Posterior cingulate gyrus (tissue), 11 donors: ENCODE results near the gene CDKL1.
"Not testable (repeated sequence)": the region's sequence is repeated elsewhere in the genome, so short reads cannot be mapped to it uniquely, and the experiment has no call there.

Experiments
- DNase-seq, 10 donors: peaks; one replicate each; pipeline versions ENCODE4 v3.0.0 to v3.0.0-alpha.2; 2020 to 2021; ENCODE audit warnings: mixed read lengths in 3 of 10
- intact Hi-C: fragments of 100-400 bp; cut with DNase I; formaldehyde crosslinking; loops from one replicate; pipeline ENCODE4 v1.15.1; 2023

The CDKL1 gene

DNA sequence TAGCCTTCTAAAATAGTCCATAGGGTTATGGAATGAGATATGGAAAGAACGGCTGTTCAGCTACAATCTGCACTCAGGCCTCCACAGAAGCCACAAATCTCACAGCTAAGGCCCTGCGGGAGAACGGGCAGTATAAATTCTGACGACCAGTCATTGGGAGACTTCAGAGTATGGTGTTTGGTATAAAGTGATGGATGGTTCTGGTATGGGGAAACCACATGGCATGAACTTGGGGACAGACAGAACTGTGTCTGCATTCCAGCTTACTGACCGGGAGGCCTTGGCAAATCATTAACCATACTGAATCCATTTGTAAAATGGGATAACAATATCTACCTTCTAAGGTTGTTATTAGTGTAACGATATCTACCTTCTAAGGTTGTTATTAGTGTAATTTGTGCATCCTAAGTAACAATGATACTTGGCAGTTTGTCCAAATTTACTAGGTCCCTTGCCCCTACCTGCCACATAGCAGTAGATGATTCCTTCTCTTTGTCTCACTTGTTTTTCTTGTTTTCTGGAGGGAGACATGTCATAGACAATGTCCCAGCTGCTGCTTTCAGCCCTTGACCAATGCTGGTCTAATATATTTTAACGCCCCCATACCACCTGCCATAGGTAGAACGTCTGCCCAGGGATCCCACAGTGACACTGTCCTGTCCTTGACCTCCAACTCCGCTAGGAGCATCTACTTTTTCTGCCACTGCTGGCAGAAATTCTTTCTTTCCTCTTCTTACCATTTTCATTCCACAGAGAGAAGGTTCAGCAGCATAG is 6.8 kb downstream of the CDKL1 start:
- no peak for DNase-seq
- intact Hi-C loops: no loop called here

DNA sequence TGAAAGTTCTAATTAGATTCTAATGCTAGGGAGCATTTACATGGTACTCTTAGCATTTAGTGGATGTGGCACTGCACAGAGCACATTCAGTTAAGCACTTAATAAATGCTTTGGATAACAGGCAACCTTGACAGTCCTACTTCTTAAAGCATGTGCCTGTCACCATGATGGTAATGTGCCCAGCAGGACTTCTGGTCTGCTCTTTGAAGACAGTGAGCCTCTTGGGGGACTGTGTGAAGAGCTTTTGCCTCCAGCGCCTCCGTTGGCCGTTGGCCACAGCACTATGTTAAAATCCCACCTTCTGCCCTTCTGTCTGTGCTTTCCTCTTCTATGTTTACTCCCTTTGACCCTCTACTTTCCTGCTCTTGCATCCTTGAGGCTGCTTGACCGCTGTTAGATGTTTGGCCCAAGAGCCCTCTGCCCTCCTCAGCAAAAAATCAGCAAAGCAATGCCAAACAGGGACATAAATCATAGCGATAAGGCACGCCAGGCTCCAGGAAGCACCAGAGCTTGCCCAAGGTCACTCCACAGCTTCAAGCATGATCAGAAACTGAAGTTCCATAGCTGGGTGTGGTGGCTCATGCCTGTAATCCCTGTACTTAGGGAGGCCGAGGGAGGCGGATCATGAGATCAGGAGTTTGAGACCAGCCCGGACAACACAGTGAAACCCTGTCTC is 8.3 kb downstream of the CDKL1 start:
- intact Hi-C loops: no loop called here
- no peak for DNase-seq

DNA sequence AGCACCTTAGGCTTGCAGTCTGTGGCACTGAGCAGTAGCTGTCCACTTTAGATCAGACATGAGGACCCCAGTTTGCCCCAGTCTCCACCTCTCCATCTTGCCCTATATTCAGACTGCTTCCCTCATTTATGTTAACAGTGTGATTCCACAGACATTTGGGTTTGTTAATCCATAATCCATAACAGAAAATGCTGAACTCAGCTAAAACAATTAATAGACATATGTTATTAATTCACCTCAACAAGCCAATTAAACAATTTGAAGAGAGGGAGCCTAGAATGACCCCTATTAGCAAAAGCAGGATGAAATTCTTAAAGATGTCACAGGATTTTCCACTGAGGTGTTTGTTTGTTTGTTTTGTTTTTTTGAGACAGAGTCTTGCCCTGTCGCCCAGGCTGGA is 9.1 kb downstream of the CDKL1 start:
- no peak for DNase-seq
- intact Hi-C loops: no loop called here

DNA sequence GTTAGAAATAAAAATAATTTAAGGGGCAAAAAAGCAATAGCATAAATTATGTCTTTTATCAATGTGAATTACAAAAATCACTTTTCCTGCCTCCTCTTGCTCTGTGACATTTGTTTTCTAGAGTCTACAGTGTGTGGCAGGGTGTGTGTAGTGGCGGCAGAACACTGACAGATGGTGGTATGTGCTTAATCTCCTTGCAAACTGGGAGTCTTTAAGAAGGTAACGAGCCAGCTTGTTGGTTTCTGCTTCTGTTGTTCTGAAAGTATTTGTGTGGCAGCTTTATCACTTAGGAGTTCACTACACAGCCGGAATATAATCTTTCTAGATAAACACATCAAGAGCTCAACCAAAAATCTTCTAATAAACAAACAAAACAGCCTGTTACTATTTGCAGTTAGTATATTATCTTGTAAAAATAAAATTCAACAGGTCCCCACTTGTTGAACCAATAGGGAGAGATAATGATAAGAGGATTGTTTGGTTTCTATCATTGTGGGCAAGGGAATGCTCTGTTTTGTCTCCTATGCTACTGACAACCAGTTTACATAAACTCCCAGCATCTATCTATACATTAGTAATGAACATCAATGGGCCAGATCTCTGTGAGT is 13.0 kb downstream of the CDKL1 start:
- DNase-seq: no peak
- intact Hi-C loops: no loop called here

DNA sequence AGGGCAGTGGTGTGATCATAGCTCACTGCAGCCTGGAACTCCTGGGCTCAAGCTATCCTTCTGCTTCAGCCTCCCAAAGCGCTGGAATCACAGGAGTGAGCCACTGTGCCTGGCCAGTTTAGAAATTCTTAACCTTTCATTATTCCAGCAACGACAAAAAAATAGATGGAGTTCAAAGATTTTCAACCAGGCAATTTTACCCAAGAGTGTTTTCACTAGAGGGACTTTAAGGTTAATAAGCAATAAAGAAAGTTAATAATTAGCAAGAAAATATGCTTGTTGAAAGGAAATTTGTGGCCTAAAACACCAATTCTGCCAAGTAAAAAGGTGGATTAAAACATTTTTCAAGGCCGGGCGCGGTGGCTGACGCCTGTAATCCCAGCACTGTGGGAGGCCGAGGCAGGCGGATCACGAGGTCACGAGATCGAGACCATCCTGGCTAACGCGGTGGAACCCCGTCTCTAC is 14.8 kb downstream of the CDKL1 start:
- intact Hi-C loops: no loop called here

DNA sequence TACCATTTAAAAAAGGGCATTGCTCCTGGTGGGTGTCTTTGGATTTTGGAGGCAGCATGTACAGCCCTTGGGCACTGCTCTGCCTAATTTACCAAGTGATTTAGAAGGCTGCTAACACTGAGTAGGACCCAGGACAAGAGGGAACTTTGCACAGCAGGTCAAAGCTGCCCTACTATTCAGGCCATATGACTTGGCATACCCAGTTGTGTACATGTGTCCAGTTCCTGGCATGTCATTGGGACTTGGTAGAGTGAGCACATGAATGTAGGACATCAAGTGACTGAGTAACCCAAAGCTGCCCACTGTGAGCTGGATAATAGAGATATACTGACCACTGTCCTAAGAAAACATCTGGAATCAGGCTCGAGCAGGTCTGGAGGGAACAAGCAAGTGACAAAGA is 15.7 kb downstream of the CDKL1 start:
- DNase-seq: no peak
- intact Hi-C loops: no loop called here

More for the DNA sequence above, 14.8 kb downstream of the CDKL1 start:
- DNase-seq: no peak

DNA sequence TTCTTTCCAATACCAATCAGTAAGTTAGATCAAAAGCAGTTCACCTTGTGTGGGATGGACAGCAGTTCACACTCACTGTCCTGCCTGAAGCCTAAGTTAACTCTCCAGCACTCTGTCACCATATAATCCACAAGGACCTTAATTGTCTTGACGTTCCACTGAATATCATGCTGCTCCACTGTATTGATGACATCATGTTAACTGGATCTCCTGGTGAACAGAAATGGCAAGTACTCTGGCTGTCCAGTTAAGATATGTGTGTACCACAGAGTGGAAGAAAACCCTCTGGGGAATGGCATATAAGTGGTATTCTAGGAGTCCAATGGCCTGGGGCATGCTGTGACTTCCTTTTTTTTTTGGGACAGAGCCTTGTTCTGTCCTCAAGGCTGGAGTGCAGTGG is 16.2 kb downstream of the CDKL1 start:
- intact Hi-C loops: no loop called here
- no peak for DNase-seq

DNA sequence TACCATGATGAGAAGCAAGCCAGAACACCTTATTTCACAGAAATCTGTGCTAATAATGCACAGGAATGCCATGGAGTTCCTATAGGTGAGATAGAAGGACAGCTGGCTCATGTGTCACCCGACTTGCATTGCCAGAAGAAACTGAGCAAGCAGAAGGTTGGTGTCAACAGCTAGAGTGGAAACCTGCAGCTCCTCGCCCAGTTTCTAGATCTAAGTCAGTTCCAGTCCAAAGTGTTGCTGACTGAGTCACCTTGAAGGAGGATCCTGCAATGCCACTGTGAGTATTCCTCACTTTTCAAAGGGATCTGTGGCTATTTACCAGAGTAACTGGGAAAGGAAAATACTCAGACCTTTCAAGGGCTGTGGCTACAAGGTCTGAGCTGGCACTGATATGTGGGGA is 17.1 kb downstream of the CDKL1 start:
- DNase-seq: no peak
- intact Hi-C loops: no loop called here

DNA sequence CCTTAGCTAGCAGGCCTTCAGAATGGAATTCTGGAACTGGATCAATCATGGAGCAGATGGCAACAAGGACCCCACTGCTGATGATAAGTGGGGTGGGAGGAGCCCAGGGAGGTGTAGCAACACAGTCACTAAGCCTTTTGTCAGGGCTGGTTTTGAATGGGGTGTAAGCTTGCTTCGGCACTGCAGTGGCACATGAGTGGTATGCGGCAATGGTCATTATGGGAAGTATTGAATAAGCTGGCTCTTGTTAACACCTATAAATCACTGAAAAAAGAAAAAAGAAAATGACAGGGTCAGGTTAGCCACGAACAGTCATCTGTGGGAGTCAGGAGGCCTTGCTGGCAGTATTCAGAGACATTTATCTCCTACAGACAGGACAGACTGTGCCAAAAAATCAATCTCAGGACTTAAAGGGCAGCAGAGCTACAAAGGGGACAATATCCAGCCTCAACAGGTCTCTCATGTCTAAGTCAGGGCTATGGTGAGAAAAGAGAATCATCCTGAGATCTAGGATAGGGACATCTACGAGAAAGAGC is 19.1 kb downstream of the CDKL1 start:
- DNase-seq: no peak
- intact Hi-C loops: no loop called here

DNA sequence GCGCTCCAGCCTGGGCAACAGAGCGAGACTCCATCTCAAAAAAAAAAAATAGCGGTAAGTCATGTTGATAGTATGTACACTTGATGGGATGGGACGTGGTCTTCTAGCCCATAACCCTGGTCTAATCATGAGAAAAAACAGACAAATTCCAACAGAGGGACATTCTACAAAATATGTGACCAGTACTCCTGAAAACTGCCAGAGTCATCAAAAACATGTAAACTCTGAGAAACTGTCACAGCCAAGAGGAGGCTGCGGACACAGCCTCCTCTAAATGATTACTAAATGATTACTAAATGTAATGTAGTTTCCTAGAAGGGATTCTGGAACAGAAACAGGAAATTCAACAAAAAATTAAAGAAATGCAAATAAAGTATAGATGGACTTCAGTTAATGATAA is 20.9 kb downstream of the CDKL1 start:
- intact Hi-C loops: no loop called here
- DNase-seq: no peak

DNA sequence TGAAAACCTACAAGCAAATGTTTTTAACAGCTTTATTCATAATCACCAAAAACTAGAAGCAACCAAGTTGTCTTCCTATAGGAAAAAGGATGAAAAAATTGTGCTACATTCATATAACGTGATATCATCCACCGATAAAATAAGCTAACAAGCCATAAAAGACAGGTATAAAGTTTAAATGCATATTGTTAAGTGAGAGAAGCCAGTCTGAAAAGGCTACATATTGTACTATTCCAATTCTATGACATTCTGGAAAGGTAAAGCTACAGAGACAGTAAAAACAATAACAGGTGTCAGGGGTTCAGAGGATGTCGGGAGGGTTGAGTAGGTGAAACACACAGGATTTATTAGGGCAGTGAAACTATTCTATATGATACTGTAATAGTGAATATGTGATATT is 22.7 kb downstream of the CDKL1 start:
- DNase-seq: no peak
- intact Hi-C loops: no loop called here

DNA sequence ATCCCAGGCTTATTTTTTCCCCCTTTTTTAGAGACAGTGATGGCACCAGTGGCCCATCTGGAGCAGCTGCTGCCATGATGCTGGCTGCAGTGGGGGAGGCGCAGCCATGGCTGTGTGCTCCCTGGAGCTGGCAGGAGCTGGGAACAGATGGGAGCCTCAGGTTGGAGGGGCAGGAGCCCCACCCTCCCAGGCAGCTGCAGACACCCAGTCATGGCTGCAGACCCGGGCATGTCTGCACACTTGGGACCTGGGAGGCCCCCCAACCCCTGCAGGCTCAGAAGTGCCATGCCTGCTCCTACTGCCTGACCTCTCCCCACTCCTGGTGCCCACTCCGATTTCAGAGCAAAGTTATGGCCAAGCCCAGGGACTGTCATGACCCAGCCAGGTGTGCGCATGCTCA is 25.1 kb downstream of the CDKL1 start:
- no peak for DNase-seq
- intact Hi-C loops: no loop called here

DNA sequence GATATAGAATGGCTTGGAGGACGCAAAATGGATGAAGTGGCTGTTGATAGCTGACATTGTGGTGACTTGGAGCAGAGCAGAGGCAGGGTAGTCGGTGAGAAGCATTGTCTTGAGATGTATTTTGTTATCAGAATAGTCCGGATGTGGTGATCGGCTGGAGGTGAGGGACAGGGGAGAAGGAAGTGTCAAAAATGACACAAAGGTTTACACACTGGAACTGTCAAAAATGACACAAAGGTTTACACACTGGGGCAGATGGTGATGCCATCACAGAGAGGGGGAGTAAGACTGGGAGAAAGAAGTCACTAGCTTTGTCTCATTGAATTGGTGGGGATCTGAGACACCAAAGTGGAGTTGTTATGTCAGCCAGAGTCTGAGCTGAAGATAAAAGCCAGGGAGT is 30.1 kb downstream of the CDKL1 start:
- no peak for DNase-seq
- intact Hi-C loops: no loop called here

DNA sequence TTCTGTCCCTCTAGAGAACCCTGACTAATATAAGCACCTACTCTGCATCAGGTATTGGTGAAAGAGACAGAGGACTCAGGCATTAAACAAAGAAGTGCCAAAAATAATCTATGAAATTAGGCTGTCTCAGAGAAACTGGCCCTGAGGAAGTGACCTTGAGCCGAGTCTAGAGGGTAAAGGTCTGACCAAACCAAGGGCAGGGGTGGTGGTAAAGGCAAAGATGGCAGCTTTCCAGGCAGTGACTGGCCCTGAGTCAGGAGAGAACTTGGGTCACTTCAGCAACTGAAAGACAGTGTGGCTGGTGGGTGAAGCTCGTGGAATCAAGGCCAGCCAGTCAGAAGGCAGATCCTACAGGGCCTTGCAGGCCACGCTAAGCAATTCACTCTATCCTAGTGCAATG is 30.6 kb downstream of the CDKL1 start:
- intact Hi-C loops: no loop called here
- no peak for DNase-seq

DNA sequence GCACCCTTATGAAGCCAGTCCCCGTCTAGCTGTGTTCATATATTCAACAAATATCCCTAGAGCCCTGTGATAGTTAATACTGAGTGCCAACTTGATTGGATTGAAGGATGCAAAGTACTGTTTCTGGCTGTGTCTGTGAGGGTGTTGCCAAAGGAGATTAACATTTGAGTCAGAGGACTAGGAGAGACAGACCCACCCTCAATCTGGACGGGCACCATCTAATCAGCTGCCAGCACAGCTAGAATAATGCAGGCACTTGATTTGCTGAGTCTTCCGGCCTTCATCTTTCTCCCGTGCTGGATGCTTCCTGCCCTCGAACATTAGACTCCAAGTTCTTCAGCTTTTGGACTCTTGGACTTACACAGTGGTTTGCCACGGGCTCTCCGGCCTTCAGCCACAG is 31.1 kb downstream of the CDKL1 start:
- intact Hi-C loops, DNase-seq: not testable (repeated sequence)

DNA sequence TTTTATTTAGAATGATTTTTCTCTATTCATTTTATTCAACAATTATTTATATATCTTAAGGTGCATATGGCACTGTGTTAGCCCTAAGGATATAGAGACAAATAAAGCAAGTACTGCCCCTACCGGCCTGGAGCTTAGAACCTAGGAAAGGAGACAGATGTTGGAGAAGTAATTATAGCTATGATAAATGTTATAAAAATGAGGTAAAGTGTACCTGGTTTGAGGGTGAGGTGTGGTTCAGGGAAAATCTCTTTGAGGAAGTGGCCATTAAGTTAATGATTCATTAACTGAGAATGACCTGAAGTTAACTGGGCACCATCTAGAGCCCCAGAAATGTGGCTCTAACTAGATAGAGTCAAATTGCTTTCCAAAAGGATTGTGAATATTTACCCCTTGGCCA is 31.9 kb downstream of the CDKL1 start:
- intact Hi-C loops: no loop called here
- no peak for DNase-seq

DNA sequence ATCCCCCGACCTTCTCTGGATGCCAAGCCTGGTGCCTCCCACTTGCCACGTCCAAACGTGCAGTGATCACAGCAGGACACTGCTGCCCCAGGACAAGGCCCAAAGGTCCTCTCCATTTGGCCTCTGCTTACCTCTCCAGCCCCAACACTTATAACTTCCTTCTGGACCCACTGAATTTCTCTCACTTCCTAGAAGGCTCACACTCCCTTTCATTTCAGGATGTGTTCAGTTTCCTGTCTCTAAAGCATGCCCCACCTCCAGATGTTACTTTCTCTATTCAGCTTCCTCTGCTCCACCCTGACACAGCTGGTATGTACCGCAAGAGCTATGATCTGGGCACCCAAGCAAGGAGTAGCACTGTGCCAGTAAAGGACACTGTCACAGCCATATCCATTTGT is 33.0 kb downstream of the CDKL1 start:
- no peak for DNase-seq
- intact Hi-C loops: no loop called here

DNA sequence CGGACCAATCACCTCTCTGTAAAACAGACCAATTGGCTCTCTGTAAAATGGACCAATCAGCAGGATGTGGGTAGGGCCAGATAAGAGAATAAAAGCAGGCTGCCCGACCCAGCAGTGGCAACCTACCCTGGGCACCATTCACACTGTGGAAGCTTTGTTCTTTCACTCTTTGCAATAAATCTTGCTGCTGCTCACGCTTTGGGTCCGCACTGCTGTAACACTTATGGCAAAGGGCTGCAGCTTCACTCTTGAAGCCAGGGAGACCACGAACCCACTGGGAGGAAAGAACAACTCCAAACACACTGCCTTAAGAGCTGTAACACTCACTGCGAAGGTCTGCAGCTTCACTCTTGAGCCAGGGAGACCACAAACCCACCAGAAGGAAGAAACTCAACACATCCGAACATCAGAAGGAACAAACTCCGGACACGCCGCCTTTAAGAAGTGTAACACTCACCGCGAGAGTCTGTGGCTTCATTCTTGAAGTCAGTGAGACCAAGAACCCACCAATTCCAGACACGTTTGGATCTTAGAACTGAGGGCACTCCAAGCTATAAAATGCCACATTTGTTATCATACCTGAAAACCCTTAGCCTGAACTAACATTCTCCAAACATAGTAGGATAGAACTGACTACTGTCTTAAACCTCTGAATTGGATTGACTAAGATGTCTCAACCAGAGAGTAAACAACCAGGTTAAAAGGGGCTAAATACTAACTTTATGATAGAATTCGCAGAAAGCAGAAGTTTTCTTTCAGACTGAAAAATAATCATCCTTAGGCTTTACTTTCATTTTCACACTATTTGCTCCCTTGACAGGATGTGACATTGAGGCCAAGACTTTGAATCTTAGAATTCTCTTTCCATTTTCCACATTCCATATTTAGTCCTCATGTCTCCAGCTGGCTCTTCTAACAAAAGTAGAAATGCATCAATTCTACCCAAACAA is 33.6 kb downstream of the CDKL1 start:
- intact Hi-C loops: no loop called here

DNA sequence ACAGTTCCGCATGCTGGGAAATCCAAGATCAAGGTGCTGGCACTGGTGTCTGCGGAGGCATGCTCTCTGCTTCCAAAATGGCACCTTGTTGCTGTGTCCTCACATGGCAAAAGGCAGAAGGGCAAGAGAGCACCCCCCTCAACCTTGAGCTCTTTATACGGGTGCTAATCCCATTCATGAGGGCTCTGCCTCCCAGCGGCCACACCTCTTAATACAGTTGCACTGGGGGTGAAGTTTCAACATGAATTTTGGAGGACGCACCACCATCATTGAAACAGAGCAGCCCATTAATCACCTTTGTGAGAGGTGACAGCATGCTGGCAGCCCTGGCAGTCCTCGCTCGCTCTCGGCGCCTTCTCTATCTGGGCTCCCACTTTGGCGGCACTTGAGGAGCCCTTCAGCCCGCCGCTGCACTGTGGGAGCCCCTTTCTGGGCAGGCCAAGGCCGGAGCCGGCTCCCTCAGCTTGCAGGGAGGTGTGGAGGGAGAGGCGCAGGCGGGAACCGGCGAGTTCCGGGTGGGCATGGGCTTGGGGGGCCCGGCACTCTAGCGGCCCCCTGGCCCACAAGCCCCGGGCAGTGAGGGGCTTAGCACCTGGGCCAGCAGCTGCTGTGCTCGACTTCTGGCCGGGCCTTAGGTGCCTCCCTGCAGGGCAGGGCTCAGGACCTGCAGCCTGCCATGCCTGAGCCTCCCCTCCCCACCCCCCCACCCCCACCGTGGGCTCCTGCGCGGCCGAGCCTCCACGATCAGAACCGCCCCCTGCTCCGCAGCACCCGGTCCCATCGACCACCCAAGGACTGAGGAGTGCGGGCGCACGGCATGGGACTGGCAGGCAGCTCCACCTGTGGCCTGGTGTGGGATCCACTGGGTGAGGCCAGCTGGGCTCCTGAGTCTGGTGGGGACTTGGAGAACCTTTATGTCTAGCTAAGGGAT is 34.9 kb downstream of the CDKL1 start:
- intact Hi-C loops, DNase-seq: not testable (repeated sequence)

More for the DNA sequence above, 33.6 kb downstream of the CDKL1 start:
- no peak for DNase-seq
